Measurements from ENCODE around the gene DNAJC7. TPM values are rescaled to one million over a fixed set of nuclear protein-coding genes. Genes with fewer than 3 reads are reported as not detected.

The DNAJC7 gene
- total and polyA plus RNA-seq, 9 of the 15 experiments (the other 6 are each of a cell fraction or from before 2014, with no cell fraction given), result 85.8 to 262 (median 157) TPM

- TF ChIP-seq TFAP4 (CRISPR knock-in tag; IDR thresholded peaks at IDR 0.05; ENCODE audit: borderline replicate concordance) (peak; percentile 44; the same call in 1 of the 2 replicates), MEF2D (tag; conservative IDR thresholded peaks at IDR 0.05; ENCODE audit: low read depth) (no peak), SP1 (CRISPR knock-in tag; IDR thresholded peaks at IDR 0.05) (no peak), KDM2B (CRISPR knock-in tag; IDR thresholded peaks at IDR 0.05) (no peak), POLR3G (IDR thresholded peaks at IDR 0.05; ENCODE audit: extremely low read depth, insufficient read length, insufficient replicate concordance) (no peak), SFPQ (IDR thresholded peaks at IDR 0.05; ENCODE audit: low read depth, low read length) (no peak), PHF8 (IDR thresholded peaks at IDR 0.05; ENCODE audit: borderline replicate concordance, low read length) (peak; percentile 35; the same call in 1 of the 2 replicates), HCFC1 (IDR thresholded peaks at IDR 0.05; ENCODE audit: low read depth, low read length) (no peak; the same call in 1 of the 2 replicates), POU5F1 (IDR thresholded peaks at IDR 0.05; ENCODE audit: borderline replicate concordance, low read depth, low read length, partially characterized antibody) (no peak), GABPA (tag; conservative IDR thresholded peaks at IDR 0.05; ENCODE audit: low read depth) (0 out of 2 replicates have a peak, but pooled peaks have one; percentile 23), CXXC5 (CRISPR knock-in tag; IDR thresholded peaks at IDR 0.05) (peak; percentile 28; the same call in 1 of the 2 replicates), MNT (conservative IDR thresholded peaks at IDR 0.05) (0 out of 4 replicates have a peak, but pooled peaks of 1 of the 2 experiments have one; percentile 21), ZNF717 (CRISPR knock-in tag; IDR thresholded peaks at IDR 0.05) (no peak), NRF1 (conservative IDR thresholded peaks at IDR 0.05 in 1 of 2, IDR thresholded peaks at IDR 0.05 in 1 of 2) (no peak; a peak in 1 of 4 replicates), VEZF1 (CRISPR knock-in tag; IDR thresholded peaks at IDR 0.05) (peak; percentile 79), MECOM (CRISPR knock-in tag; IDR thresholded peaks at IDR 0.05) (no peak), C11orf30 (IDR thresholded peaks at IDR 0.05; ENCODE audit: low read depth) (no peak), NCOA1 (IDR thresholded peaks at IDR 0.05; ENCODE audit: low read depth) (no peak), EP300 (IDR thresholded peaks at IDR 0.05; ENCODE audit: low read length) (no peak), ATF4 (CRISPR knock-in tag; IDR thresholded peaks at IDR 0.05) (no peak), PPARD (CRISPR knock-in tag; IDR thresholded peaks at IDR 0.05) (no peak)
These were observed 33.3 kb upstream of the DNAJC7 start, which contains the start of gene C17orf113 (continued) for GRCh38 chr17:42050393-42051012.
